Activated naive CD4-positive, alpha-beta T cell (primary cell): ENCODE measurements around the gene C4A.
"Not testable (repeated sequence)": the region's sequence is repeated elsewhere in the genome, so short reads cannot be mapped to it uniquely, and the experiment has no call there.

Source experiments
- DNase-seq, 4 experiments: peaks; one replicate each; lab custom pipeline; 2025; lab: John Stamatoyannopoulos, UW

The C4A gene

DNA sequence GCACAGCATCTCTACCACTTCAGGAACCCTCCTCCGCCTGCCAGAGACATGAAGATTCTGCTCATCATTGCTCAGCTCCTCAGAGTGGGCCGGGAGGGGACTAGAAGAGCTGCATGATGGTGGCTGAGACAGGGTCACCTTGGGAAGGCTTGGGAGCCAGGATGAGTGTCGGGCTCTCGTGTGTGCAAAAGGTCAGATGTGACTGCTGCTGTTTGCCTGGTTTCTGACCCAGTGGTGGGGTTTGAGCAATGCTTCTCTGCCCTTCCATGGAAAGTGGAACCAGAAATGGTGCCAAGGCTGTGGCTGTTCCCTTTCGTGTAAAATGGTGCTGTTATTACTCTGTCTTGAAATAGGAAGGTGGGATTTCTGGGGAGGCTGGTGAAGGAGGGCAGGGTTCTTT lies 859 bp upstream of the C4A start:
- DNase-seq = not testable (repeated sequence)

DNA sequence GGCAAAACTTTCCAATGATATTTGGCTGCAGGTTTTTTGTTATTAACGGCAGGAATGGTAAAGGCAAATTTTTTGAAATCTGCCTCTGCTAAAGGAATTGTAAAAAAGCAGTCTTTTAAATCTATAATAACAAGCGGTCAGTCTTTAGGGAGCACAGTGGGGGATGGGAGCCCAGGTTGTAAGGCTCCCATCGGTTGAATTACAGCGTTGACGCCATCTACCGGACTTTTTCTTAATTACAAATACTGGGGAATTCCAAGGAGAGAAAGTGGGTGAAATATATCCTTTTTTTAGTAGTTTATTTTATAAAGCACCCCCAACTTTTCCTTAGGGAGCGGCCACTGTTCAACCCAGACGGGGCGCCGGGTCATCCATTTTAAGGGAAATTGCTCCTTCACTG lies 7.5 kb downstream of the C4A start:
- DNase-seq = not testable (repeated sequence)

DNA sequence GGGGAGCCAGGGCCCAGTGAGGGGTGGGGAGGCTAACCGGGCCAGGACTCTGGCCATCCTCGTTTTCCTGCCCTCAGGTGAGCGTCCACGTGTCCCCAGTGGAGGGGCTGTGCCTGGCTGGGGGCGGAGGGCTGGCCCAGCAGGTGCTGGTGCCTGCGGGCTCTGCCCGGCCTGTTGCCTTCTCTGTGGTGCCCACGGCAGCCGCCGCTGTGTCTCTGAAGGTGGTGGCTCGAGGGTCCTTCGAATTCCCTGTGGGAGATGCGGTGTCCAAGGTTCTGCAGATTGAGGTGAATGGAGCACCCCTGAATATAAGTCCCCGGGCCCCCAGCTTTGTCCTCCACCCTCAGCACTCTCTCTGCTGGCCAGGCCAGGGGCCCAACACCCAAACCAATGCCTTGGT lies 12.6 kb downstream of the C4A start:
- DNase-seq = not testable (repeated sequence)

DNA sequence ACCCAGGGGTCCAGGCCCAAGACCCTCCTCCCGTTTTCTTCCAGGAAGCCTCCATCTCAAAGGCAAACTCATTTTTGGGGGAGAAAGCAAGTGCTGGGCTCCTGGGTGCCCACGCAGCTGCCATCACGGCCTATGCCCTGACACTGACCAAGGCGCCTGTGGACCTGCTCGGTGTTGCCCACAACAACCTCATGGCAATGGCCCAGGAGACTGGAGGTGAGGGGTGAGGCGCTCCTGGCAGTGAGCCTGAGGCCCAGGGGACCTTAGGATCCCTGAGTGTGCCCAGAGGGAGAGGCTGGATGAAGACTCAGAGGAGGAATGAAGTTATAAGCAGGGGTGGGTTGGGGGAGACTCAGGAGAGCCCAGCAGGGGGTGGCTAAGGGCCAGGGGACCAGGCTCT lies 14.5 kb downstream of the C4A start:
- not testable (repeated sequence) for DNase-seq

DNA sequence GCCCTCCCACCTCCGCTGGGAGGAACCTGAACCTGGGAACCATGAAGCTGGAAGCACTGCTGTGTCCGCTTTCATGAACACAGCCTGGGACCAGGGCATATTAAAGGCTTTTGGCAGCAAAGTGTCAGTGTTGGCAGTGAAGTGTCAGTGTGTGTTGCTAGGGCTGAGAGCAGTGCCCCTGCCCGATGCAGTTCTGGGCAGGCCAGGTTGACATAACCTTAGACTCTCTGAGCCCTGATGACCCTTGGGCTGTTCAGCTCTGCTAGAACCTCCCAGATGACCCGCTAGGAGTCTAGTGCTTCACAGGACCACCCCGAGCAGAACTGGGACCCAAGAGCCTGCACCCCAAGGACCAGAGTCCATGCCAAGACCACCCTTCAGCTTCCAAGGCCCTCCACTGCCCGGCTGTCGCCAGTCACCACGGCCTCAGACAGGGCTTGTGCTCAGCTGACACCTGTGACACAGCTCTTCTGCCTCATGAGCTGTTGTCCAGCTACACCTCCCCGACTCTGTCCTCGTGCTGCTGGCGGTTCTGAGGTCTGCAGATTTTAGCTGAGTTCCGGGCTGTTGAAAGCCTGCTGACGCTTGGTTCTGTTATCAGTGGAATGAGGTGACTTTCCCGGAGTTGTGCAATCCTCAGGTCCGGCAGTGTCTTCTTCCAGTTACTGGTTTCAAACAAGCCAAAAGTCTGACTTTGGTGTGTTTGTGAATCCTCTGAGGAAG lies 20.9 kb downstream of the C4A start:
- not testable (repeated sequence) for DNase-seq

DNA sequence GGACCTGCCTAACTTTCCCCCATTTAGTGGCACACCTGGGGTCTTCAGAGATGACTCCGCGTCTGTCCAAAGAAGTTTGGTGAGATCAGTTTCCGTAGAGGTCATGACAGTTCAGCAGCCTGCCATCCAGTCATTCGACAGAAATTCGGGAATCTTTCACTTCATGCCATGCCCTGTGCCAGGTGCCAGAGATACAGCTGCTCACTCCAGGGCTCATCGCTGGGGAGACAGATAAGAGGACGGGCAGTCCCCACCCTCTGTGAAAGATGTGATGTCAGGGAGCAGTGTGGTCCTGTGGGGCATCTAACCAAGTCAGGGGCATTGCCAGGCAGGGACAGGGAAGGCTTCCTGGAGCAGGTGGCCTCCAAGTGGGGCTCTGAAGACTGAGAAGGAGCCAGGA lies 21.4 kb downstream of the C4A start:
- DNase-seq = not testable (repeated sequence)

DNA sequence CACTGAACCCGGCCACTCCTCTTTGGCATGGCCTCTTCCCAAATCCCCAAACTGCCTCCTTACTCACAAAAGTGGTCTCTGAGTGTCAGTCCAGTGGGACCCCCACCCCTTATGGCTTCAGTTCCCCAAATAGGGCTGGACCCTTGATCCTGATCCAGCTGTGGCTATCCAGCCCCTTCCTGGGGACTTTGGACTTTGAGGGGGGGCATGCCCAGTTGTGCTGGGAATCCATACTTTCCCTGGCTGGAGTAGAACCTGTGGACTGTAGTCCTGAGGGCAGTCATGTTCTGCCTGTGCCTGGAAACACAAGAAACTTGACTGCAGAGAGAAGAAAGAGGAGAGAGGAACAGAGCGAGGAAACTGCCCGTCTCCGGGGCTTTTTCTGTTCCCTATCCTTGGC lies 22.5 kb downstream of the C4A start:
- not testable (repeated sequence) for DNase-seq

DNA sequence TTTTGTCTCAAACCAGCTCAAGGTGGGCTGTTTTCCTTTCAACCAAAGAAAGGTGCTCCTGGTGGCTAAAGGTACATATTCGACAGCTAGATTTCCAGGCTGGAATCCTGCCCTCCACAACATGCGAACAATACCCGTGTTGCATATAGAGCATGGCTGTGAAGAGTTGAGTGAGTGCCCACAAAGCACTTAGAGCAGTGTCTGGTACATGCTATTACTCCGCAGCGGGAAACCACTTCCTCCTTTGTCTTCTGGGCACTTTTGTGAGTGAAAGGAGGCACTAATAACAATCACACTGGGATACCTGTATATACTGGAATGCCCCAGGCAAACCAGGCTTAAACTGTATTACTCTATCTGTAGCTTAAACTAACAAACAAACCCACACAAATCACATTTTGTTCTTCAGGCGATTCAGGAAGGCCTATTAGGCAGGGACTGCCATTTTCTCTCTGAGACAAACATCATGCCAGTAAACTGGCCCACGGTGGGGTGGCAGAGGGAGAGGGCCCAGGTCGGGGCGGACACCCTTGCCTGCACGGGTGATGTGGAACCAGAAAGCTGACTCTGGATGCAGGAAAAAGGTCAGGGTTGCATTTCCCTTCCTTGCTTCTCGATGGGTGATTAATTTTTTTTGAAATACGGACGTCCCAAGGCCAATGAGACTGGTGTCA lies 23.1 kb downstream of the C4A start:
- DNase-seq = not testable (repeated sequence)

DNA sequence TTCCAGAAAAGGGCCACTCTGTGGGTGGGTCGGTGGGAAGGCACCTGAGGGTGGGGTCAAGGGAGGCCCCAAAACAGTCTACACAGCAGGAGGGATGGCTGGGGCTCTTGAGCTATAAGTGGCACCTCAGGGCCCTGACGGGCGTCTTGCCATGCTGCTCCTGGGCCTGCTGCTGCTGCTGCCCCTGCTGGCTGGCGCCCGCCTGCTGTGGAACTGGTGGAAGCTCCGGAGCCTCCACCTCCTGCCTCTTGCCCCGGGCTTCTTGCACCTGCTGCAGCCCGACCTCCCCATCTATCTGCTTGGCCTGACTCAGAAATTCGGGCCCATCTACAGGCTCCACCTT lies 23.7 kb downstream of the C4A start:
- DNase-seq = not testable (repeated sequence)

DNA sequence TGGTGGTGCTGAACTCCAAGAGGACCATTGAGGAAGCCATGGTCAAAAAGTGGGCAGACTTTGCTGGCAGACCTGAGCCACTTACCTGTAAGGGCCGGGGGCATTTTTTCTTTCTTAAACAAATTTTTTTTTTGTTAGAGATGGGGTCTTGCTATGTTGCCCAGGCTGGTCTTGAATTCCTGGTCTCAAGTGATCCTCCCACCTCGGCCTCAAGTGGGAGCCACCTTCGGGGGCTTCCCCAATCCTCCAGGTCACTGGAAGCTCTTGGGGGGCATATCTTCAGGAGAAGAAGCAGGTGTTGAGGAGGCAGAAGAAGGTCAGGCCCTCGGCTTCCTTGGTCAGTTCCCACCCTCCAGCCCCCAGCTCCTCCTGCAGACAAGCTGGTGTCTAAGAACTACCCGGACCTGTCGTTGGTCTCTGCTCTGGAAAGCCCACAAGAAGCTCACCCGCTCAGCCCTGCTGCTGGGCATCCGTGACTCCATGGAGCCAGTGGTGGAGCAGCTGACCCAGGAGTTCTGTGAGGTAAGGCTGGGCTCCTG lies 24.2 kb downstream of the C4A start:
- DNase-seq = not testable (repeated sequence)

DNA sequence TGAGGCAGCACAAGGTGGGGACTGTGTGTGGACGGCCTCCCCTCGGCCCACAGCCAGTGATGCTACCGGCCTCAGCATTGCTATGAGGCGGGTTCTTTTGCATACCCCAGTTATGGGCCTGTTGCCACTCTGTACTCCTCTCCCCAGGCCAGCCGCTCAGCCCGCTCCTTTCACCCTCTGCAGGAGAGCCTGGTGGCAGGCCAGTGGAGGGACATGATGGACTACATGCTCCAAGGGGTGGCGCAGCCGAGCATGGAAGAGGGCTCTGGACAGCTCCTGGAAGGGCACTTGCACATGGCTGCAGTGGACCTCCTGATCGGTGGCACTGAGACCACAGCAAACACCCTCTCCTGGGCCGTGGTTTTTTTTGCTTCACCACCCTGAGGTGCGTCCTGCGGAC lies 25.2 kb downstream of the C4A start:
- DNase-seq = not testable (repeated sequence)

DNA sequence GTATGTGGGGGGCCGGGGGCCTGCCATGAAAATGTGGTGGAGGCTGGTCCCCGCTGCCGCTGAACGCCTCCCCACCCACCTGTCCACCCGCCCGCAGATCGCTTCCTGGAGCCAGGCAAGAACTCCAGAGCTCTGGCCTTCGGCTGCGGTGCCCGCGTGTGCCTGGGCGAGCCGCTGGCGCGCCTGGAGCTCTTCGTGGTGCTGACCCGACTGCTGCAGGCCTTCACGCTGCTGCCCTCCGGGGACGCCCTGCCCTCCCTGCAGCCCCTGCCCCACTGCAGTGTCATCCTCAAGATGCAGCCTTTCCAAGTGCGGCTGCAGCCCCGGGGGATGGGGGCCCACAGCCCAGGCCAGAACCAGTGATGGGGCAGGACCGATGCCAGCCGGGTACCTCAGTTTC lies 26.2 kb downstream of the C4A start:
- DNase-seq = not testable (repeated sequence)

DNA sequence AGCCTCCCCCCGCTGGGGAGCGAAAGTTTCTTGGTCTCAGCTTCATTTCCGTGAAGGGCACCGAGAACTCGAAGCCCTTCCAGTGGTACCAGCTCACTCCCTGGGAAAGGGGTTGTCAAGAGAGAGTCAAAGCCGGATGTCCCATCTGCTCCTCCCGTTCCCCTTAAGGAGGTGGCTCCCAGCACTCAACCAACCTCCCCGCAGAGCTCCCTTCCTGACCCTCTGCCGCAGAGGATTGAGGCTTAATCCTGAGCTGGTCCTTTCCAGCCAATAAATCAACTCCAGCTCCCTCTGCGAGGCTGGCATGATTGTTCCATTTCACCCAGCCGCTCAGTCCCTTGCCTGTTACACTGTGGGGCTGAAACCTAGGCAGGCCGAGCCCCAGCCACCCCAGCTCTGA lies 26.8 kb downstream of the C4A start:
- not testable (repeated sequence) for DNase-seq

DNA sequence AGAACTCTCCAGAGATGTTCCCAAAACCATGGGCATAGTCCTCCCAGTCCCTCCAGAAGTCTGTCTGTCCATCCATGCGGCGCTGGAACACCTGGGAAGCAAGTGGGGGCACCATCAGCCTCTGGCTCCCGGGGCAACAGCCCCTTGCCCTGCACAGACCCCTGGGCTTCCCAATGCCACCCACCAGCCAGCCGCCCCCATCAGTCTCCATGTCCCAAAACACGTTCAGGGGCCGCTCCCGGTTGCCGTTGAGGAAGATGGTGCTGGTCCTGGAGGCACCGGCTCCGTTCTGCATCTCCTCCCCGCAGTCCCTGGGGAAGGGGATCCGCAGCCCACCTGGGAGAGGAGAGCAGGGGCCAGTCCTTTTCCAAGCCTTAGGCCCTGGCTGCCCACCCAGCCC lies 27.7 kb downstream of the C4A start:
- not testable (repeated sequence) for DNase-seq

DNA sequence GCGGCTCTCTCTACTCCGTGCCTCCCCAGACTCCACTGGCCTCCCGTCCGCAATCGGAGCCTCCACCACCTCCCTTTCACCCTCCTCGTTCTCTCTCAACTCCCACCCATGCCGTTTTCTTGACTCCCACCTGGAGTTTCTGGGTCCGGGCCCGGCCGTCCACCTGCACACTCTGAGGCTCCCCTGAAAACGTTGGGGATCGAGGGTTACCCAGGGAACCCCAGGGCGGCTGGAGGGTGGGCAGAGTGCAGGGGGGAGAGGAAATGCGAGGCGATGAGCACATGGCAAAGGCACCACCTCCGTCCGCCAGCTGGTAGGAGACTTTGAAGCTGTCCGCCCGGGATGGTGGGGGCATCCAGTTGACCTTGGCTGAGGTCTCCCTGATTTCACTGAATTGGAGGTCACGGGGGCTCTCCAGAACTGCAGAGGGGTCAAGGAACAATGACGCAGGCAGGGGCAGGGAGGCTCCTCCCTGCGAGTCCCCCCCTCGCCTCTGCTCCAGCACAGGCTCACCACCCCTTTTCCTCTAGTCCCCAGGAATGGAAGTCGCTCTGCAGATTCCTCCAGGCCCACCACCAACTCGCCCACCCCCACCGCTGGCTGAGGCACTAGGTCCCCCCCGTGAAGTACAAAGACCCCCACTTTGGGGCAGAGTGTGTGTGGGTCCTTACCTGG lies 29.1 kb downstream of the C4A start:
- not testable (repeated sequence) for DNase-seq

DNA sequence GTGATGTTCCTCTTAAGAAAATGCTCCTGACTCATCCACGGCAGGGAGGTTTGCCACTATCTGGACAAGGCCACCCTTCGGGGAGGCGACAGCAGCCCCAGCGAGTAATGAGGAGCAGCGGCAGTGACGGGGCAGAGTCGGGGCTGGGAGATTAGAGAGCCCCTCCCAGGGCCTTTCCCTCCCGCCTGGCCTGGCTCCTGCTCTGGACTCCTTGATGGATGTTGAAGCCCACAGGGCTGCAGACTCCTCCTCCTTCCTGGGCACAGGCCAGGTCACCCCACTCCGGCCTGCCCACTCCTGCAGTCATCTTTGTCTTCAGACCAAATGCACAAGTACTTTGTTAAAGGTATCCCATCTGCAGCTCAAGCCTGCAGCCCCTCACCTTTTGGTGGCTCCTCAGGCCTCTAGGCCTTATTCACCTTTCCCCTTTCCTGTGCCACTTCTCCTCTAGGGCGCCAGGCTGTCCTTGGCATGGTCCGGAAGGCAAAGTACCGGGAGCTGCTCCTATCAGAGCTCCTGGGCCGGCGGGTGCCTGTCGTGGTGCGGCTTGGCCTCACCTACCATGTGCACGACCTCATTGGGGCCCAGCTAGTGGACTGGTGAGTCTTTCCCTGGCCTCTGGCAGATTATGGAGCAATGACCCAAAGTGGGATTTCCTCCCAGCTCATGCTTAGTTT lies 31.2 kb downstream of the C4A start:
- not testable (repeated sequence) for DNase-seq

DNA sequence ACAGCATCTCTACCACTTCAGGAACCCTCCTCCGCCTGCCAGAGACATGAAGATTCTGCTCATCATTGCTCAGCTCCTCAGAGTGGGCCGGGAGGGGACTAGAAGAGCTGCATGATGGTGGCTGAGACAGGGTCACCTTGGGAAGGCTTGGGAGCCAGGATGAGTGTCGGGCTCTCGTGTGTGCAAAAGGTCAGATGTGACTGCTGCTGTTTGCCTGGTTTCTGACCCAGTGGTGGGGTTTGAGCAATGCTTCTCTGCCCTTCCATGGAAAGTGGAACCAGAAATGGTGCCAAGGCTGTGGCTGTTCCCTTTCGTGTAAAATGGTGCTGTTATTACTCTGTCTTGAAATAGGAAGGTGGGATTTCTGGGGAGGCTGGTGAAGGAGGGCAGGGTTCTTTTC lies 31.9 kb downstream of the C4A start:
- DNase-seq = not testable (repeated sequence)

DNA sequence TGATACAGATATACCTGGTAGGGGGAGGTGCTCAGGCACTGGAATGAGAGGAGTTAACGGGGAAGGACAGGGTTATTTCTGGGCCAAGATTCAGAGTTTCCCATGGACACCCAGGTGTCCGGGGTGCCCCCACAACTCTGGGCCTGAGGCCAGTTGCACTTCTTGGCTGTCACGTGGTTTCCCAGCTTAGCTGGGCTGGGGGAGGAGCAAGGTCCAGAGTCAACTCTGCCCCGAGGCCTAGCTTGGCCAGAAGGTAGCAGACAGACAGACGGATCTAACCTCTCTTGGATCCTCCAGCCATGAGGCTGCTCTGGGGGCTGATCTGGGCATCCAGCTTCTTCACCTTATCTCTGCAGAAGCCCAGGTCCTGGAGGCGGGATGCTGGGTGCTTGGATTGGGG lies 32.7 kb downstream of the C4A start, which contains the start of gene C4B:
C4B (plus strand) TSS at position 249 of the 400 bp plus-strand sequence; CDS start at position 300, 51 bp downstream.
- not testable (repeated sequence) for DNase-seq

DNA sequence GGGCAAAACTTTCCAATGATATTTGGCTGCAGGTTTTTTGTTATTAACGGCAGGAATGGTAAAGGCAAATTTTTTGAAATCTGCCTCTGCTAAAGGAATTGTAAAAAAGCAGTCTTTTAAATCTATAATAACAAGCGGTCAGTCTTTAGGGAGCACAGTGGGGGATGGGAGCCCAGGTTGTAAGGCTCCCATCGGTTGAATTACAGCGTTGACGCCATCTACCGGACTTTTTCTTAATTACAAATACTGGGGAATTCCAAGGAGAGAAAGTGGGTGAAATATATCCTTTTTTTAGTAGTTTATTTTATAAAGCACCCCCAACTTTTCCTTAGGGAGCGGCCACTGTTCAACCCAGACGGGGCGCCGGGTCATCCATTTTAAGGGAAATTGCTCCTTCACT lies 40.2 kb downstream of the C4A start:
- DNase-seq = not testable (repeated sequence)

DNA sequence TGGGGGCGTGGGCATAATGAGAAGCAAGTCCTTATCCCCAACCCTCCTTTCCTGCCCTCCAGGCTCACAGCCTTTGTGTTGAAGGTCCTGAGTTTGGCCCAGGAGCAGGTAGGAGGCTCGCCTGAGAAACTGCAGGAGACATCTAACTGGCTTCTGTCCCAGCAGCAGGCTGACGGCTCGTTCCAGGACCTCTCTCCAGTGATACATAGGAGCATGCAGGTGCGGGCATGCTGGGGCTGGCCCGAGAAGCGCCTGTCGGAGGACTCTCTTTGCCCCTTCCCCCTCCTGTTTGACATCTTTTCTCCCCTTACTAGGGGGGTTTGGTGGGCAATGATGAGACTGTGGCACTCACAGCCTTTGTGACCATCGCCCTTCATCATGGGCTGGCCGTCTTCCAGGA lies 46.8 kb downstream of the C4A start:
- not testable (repeated sequence) for DNase-seq

DNA sequence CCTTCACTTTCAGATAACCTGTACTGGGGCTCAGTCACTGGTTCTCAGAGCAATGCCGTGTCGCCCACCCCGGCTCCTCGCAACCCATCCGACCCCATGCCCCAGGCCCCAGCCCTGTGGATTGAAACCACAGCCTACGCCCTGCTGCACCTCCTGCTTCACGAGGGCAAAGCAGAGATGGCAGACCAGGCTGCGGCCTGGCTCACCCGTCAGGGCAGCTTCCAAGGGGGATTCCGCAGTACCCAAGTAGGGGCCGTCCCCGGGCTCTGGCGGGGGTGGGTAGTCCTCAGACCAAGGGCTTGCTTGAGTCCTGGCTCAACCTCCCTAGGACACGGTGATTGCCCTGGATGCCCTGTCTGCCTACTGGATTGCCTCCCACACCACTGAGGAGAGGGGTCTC lies 47.7 kb downstream of the C4A start:
- not testable (repeated sequence) for DNase-seq
